GM12878 (cell line): Measurements from ENCODE around the gene AGTPBP1.
"Not testable (repeated sequence)": the region's sequence is repeated elsewhere in the genome, so short reads cannot be mapped to it uniquely, and the experiment has no call there.

Experiments
- ASH2L ChIP-seq: fragments of 300-600, 200-600 bp; sonication (generic); IDR thresholded peaks from 2 replicates; pipeline ENCODE4 v1.6.1; 2017; ENCODE audit warnings: low read depth, mild to moderate bottlenecking, borderline replicate concordance
- SMC3 ChIP-seq: IDR thresholded peaks from 2 replicates; pipeline ENCODE4 v1.6.1; 2011; ENCODE audit warnings: low read length, improper control_type of control experiment, borderline replicate concordance
- TF ChIP-seq, protein P1 (sequence below), 3 experiments: IDR thresholded peaks in 2 of 3; conservative IDR thresholded peaks in 1 of 3; 2 replicates each; pipeline ENCODE4 v1.5.1; 2011; ENCODE audit warnings: low read depth in 3 of 3, low read length in 3 of 3, mild to moderate bottlenecking in 3 of 3, control low read depth in 2 of 3, moderate library complexity in 2 of 3, inconsistent platforms in 1 of 3, mixed read lengths in 1 of 3; ENCODE audit not compliant: control insufficient read depth in 2 of 3, insufficient read depth in 1 of 3; ENCODE audit errors: extremely low read depth in 1 of 3

DNA sequence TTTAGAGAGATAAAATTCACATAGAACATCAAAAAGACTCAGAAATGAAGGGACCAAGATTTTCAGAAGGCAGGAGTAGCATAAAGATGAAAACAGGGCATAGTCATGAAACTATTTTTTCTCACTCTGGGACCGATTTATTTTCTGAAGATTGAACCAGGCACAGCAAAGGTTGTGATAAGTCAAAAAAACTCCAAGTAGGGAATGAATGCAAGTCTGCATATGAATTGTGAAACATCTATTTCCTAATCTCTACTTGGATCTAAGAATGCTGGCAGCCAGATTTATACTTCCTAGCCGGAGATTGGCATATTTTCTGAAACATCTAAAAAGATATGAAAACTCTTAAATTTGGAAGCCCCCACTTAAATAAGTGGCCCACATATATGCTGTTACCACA lies 16.0 kb upstream of the AGTPBP1 start:
- not testable (repeated sequence) for TF ChIP-seq ASH2L, SMC3
- TF ChIP-seq, protein P1, sequence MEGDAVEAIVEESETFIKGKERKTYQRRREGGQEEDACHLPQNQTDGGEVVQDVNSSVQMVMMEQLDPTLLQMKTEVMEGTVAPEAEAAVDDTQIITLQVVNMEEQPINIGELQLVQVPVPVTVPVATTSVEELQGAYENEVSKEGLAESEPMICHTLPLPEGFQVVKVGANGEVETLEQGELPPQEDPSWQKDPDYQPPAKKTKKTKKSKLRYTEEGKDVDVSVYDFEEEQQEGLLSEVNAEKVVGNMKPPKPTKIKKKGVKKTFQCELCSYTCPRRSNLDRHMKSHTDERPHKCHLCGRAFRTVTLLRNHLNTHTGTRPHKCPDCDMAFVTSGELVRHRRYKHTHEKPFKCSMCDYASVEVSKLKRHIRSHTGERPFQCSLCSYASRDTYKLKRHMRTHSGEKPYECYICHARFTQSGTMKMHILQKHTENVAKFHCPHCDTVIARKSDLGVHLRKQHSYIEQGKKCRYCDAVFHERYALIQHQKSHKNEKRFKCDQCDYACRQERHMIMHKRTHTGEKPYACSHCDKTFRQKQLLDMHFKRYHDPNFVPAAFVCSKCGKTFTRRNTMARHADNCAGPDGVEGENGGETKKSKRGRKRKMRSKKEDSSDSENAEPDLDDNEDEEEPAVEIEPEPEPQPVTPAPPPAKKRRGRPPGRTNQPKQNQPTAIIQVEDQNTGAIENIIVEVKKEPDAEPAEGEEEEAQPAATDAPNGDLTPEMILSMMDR (IDR thresholded peaks at IDR 0.05 in 2 of 3, conservative IDR thresholded peaks at IDR 0.05 in 1 of 3; ENCODE audit: control insufficient read depth in 2 of 3, extremely low read depth in 1 of 3, insufficient read depth in 1 of 3, low read depth in 3 of 3, low read length in 3 of 3) = not testable (repeated sequence)
